PC-9 (cell line): Measurements from ENCODE around the gene AP4S1. TPM values are rescaled to one million over a fixed set of nuclear protein-coding genes. Genes with fewer than 3 reads are reported as not detected.

Source experiments
- BruUV-seq: library from RNA; stranded (reverse); fragments of 400-500 nt; replicated peaks from 2 replicates; lab custom pipeline; 2021; lab: Mats Ljungman, UMichigan
- CTCF ChIA-PET: fragments of 300-600 bp; sonication (Branson Sonifier 250); formaldehyde crosslinking; loops from one replicate; lab custom pipeline; 2022; ENCODE audit warnings: antibody characterized with exemption; lab: Charles Lee
- POLR2A ChIA-PET: fragments of 300-600 bp; sonication (Branson Sonifier 250); formaldehyde crosslinking; loops from one replicate; lab custom pipeline; 2022; ENCODE audit warnings: antibody characterized with exemption; ENCODE audit not compliant: unreplicated experiment; lab: Charles Lee
- DNase-seq, 2 experiments: peaks; one replicate each; pipeline versions ENCODE4 v3.0.0 to v3.0.0-alpha.2; 2015 to 2022; ENCODE audit warnings: mixed read lengths in 1 of 2
- H2AFZ ChIP-seq: fragments of 200-600 bp; sonication (generic); 2 replicates; pipeline ENCODE4 v1.8.1; 2017; ENCODE audit warnings: antibody characterized with exemption
- H3F3A ChIP-seq: fragments of 200-600 bp; sonication (generic); 2 replicates; pipeline ENCODE4 v1.8.1; 2017; ENCODE audit warnings: antibody characterized with exemption, mild to moderate bottlenecking, low read depth; ENCODE audit not compliant: insufficient read depth
- H3K27ac ChIP-seq: fragments of 200-600 bp; sonication (generic); 2 replicates; pipeline ENCODE4 v1.6.1; 2016; ENCODE audit warnings: mixed run types
- H3K27me3 ChIP-seq: fragments of 200-600 bp; sonication (generic); 2 replicates; pipeline ENCODE4 v1.6.1; 2016; ENCODE audit warnings: low read depth, mixed run types; ENCODE audit not compliant: insufficient read depth
- H3K36me3 ChIP-seq: fragments of 200-600 bp; sonication (generic); 2 replicates; pipeline ENCODE4 v1.6.1; 2016; ENCODE audit warnings: low read depth, mixed run types
- H3K4me1 ChIP-seq: fragments of 200-600 bp; sonication (generic); replicated peaks from 2 replicates; pipeline ENCODE4 v1.6.1; 2016; ENCODE audit warnings: mixed run types; ENCODE audit not compliant: insufficient read depth
- H3K4me2 ChIP-seq: fragments of 200-600 bp; sonication (generic); 2 replicates; pipeline ENCODE4 v1.6.1; 2017; ENCODE audit warnings: mixed run types
- H3K4me3 ChIP-seq: fragments of 200-600 bp; sonication (generic); 2 replicates; pipeline ENCODE4 v1.6.1; 2016; ENCODE audit warnings: mixed run types
- H3K79me2 ChIP-seq: fragments of 200-600 bp; sonication (generic); 2 replicates; pipeline ENCODE4 v1.6.1; 2017; ENCODE audit warnings: low read depth, mixed run types
- H3K9me2 ChIP-seq: fragments of 200-600 bp; sonication (generic); 2 replicates; pipeline ENCODE4 v1.8.1; 2017; ENCODE audit warnings: mild to moderate bottlenecking; ENCODE audit not compliant: insufficient read depth
- H3K9me3 ChIP-seq: fragments of 200-600 bp; sonication (generic); 2 replicates; pipeline ENCODE4 v1.8.1; 2016; ENCODE audit warnings: low read depth; ENCODE audit not compliant: insufficient read depth
- H4K20me1 ChIP-seq: fragments of 200-600 bp; sonication (generic); 2 replicates; pipeline ENCODE4 v1.8.1; 2017; ENCODE audit not compliant: insufficient read depth
- EZH2 ChIP-seq: fragments of 200-600 bp; sonication (generic); IDR thresholded peaks from 2 replicates; pipeline ENCODE4 v1.8.0; 2017; ENCODE audit warnings: antibody characterized with exemption, low read depth
- intact Hi-C: fragments of 100-400 bp; cut with micrococcal nuclease; formaldehyde crosslinking; loops from one replicate; pipeline ENCODE4 v1.10.0; 2022; ENCODE audit not compliant: unreplicated experiment
- total RNA-seq: library from RNA; stranded (reverse); gene quantifications from 2 replicates; pipeline ENCODE4 v1.2.3, GENCODE V29; 2021
- TF ChIP-seq, protein P1 (sequence below): fragments of 200-600 bp; sonication (generic); conservative IDR thresholded peaks from 2 replicates; pipeline ENCODE4 v1.6.1; 2017; ENCODE audit warnings: mixed run types, antibody characterized with exemption, mild to moderate bottlenecking, moderate library complexity

The AP4S1 gene
- total RNA-seq, 1 experiment from 2014 or later: 2.8 TPM

DNA sequence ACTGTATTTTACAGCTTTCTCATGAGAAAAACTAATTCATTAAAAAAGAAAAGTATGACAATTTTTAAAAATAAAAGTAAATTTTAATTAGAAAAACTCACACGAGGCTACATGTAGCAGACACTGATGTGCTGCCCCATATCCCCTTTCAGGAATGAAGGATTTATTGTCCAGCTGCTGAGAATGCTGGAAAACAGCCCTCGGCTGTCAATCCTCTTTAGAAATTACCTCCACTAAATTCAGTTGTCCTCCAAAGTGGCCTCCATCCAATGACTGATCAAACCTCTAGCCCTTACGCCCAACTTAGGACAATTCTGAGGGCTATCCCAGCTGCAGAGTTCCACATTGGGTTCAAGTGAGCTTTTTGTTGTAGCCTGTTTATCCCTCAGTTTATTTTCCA, 29.8 kb upstream of the AP4S1 start:
- Histone ChIP-seq H3K27ac (no peak overlapping the region), H3K4me1 (no peaks in the 10 kb centered on the region), H3K4me2 (no peak overlapping the region), H3K79me2 (peaks cover 76% of the 10 kb centered on the region), H3K4me3 (no peak overlapping the region), H2AFZ (no peak overlapping the region), H3F3A (no peaks in the 10 kb centered on the region), H3K9me3 (peaks cover 4% of the 10 kb centered on the region; the same call in 1 of the 2 replicates), H3K9me2 (no peaks in the 10 kb centered on the region), H3K36me3 (no peaks in the 10 kb centered on the region), H4K20me1 (peaks cover 3% of the 10 kb centered on the region), H3K27me3 (no peaks in the 10 kb centered on the region)
- ChIA-PET CTCF (no interaction called here), POLR2A (no interaction called here)
- BruUV-seq: no TSS peak
- no peak for TF ChIP-seq EZH2
- TF ChIP-seq, protein P1, sequence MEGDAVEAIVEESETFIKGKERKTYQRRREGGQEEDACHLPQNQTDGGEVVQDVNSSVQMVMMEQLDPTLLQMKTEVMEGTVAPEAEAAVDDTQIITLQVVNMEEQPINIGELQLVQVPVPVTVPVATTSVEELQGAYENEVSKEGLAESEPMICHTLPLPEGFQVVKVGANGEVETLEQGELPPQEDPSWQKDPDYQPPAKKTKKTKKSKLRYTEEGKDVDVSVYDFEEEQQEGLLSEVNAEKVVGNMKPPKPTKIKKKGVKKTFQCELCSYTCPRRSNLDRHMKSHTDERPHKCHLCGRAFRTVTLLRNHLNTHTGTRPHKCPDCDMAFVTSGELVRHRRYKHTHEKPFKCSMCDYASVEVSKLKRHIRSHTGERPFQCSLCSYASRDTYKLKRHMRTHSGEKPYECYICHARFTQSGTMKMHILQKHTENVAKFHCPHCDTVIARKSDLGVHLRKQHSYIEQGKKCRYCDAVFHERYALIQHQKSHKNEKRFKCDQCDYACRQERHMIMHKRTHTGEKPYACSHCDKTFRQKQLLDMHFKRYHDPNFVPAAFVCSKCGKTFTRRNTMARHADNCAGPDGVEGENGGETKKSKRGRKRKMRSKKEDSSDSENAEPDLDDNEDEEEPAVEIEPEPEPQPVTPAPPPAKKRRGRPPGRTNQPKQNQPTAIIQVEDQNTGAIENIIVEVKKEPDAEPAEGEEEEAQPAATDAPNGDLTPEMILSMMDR: no peak
- intact Hi-C loops: no loop called here
- no peak for DNase-seq

DNA sequence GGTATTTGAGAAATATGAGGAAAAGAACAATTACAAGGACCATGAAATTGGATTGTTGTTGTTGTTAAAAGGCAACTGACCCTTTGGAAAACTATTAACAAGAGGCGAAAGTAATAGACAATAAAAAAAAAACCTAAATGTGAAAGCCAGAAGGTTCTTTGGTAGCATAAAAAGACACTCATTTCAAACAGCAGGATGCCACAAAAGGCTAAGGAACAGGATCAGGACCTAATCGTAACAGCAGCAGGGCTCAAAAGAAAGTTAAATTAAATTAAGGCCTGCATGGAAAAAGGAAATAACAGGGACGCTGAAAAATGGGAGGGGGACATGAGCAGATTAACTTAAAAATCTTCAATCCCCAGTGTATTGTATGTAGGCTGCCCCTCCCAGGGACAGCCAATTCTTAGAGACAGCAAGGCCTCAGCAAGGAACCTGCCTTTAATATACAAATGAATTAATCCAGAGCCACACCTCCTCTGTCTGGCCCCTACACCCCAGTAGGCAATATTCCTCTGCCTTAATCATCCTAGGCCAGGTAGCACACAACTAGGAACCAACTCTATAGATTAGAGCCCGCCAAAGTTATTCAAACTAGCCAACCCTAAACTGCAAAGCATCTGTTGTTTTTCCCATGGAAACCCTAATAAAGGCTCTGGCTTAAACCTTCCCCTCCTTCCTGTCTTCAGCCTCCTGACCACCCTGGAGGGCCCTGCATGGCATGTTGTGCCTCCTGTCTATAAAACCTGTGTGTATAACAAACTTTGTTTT, 28.4 kb upstream of the AP4S1 start:
- no peak for TF ChIP-seq EZH2
- TF ChIP-seq, protein P1: no peak
- H3K4me2 ChIP-seq: no peak overlapping the region
- no peaks in the 10 kb centered on the region for H3K27me3 ChIP-seq
- no peaks in the 10 kb centered on the region for H3K36me3 ChIP-seq
- H2AFZ ChIP-seq: no peak overlapping the region
- BruUV-seq: no TSS peak
- no peaks in the 10 kb centered on the region for H3K4me1 ChIP-seq
- H3K27ac ChIP-seq: no peak overlapping the region
- peaks cover 4% of the 10 kb centered on the region; the same call in 1 of the 2 replicates for H3K9me3 ChIP-seq
- no peaks in the 10 kb centered on the region for H3K9me2 ChIP-seq
- H3F3A ChIP-seq: no peaks in the 10 kb centered on the region
- no peak overlapping the region for H3K4me3 ChIP-seq
- ChIA-PET CTCF (no interaction called here), POLR2A (no interaction called here)
- no peak for DNase-seq
- peaks cover 75% of the 10 kb centered on the region for H3K79me2 ChIP-seq
- H4K20me1 ChIP-seq: peaks cover 2% of the 10 kb centered on the region
- intact Hi-C loops: no loop called here

DNA sequence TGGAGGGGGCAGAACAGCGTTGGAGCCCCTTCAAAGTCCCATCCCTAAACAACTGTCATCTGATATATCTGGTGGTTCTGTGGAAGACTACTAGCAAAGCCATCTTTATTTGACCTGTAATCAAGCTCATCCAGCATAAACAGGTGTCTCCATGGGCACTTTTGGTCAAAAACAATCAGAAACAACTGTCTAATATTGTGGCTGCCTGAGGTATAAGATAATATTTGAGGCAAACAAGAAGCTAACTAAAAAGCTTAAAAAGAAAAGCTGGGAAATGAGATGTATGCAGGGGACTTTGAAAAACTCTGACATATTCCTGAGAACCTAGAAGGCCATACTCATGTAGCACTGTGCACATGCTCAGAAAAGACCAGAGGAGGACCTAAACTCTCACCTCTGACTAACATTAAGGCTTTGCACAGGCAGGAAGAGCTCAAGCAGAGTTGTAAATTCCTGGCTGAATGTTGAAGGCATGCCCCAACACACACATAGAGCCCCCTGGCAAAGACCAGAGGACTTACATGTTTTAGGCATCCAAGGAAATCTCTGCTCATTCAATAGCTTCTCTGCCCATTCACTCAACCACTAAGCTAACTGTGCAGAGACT, 27.2 kb upstream of the AP4S1 start:
- Histone ChIP-seq H4K20me1 (no peaks in the 10 kb centered on the region; the same call in none of the 2 replicates), H3K27ac (no peak overlapping the region), H2AFZ (no peak overlapping the region), H3K79me2 (peaks cover 71% of the 10 kb centered on the region), H3F3A (no peaks in the 10 kb centered on the region), H3K4me3 (no peak overlapping the region), H3K4me1 (no peaks in the 10 kb centered on the region), H3K27me3 (no peaks in the 10 kb centered on the region), H3K4me2 (no peak overlapping the region), H3K9me2 (no peaks in the 10 kb centered on the region), H3K9me3 (peaks cover 4% of the 10 kb centered on the region; the same call in 1 of the 2 replicates), H3K36me3 (no peaks in the 10 kb centered on the region)
- TF ChIP-seq, protein P1: no peak
- TF ChIP-seq EZH2: no peak
- CTCF ChIA-PET: no interaction called here
- POLR2A ChIA-PET: interaction anchor here (0.5 kb wide), 1 partner anchor 28 kb away, joined by 8 read pairs; no protein-coding TSS in a partner anchor
- intact Hi-C loops: no loop called here
- no TSS peak for BruUV-seq
- no peak for DNase-seq
